ENCODE data around the gene TMEM53. TPM values are rescaled to one million over a fixed set of nuclear protein-coding genes. Genes with fewer than 3 reads are reported as not detected.

The TMEM53 gene
- polyA plus RNA-seq, 3 donors: 12.7 to 12.9 (median 12.8) TPM

GRCh38 chr1:44609768-44610526 lies 64.3 kb downstream of the TMEM53 start:
- DNase-seq (ENCODE audit: low read depth in 3 of 3, low spot score in 2 of 3): no peak

- DNase-seq (ENCODE audit: low read depth in 3 of 3, low spot score in 2 of 3): no peak
These were observed 64.9 kb downstream of the TMEM53 start for GRCh38 chr1:44609412-44609767.

- DNase-seq (ENCODE audit: low read depth in 3 of 3, low spot score in 2 of 3): no peak
These were observed 66.1 kb downstream of the TMEM53 start for GRCh38 chr1:44608141-44608540.

- no peak for DNase-seq (ENCODE audit: low read depth in 3 of 3, low spot score in 2 of 3)
These were observed 67.5 kb downstream of the TMEM53 start for GRCh38 chr1:44606701-44607281.

- no peak for DNase-seq (ENCODE audit: low read depth in 3 of 3, low spot score in 2 of 3)
These were observed 68.2 kb downstream of the TMEM53 start for GRCh38 chr1:44605914-44606615.

- no peak for DNase-seq (ENCODE audit: low read depth in 3 of 3, low spot score in 2 of 3)
These were observed 69.9 kb downstream of the TMEM53 start for GRCh38 chr1:44604157-44604955.

GRCh38 chr1:44603718-44604117 lies 70.6 kb downstream of the TMEM53 start:
- no peak for DNase-seq (ENCODE audit: low read depth in 3 of 3, low spot score in 2 of 3)

Other genes starting within 250 kb of the TMEM53 start
- 1 to 10 TPM; 2.9 to 8.6 (median 5.6) TPM for gene ARMH1, start 233 bp upstream of the TMEM53 start, polyA plus RNA-seq (ENCODE audit: insufficient read length in 3 of 3)
- gene RNU5D-1, start 56.7 kb upstream of the TMEM53 start, polyA plus RNA-seq (ENCODE audit: insufficient read length in 3 of 3): 1 to 10 TPM in 1 of 3 donors, not detected in 2; 2.9 TPM
- 10 to 100 TPM; 25.8 to 29.6 (median 27.4) TPM for gene KIF2C, start 65.4 kb upstream of the TMEM53 start, polyA plus RNA-seq (ENCODE audit: insufficient read length in 3 of 3)
- gene RPS8, start 101.1 kb upstream of the TMEM53 start, polyA plus RNA-seq (ENCODE audit: insufficient read length in 3 of 3): 1,000 to 10,000 TPM; 2,201 to 2,252 (median 2,214) TPM
- 1 to 10 TPM in 1 of 3 donors, under 1 TPM in 2; 0.68 to 1.0 (median 0.89) TPM for gene BEST4, start 113.7 kb upstream of the TMEM53 start, polyA plus RNA-seq (ENCODE audit: insufficient read length in 3 of 3)
- gene PLK3, start 125.9 kb upstream of the TMEM53 start, polyA plus RNA-seq (ENCODE audit: insufficient read length in 3 of 3): 1 to 10 TPM; 5.1 to 6.1 (median 5.2) TPM
- gene DYNLT4, start 132.9 kb upstream of the TMEM53 start, polyA plus RNA-seq (ENCODE audit: insufficient read length in 3 of 3): not detected
- 1 to 10 TPM; 6.8 to 9.1 (median 7.4) TPM for gene BTBD19, start 134.0 kb upstream of the TMEM53 start, polyA plus RNA-seq (ENCODE audit: insufficient read length in 3 of 3)
- 1 to 10 TPM; 2.9 to 3.3 (median 3.2) TPM for gene PTCH2, start 168.8 kb upstream of the TMEM53 start, polyA plus RNA-seq (ENCODE audit: insufficient read length in 3 of 3)

Measured in right renal cortex interstitium (tissue), 3 donors.